GM19023 (cell line): ENCODE data around the gene EMP2.
"Not testable (repeated sequence)": the region's sequence is repeated elsewhere in the genome, so short reads cannot be mapped to it uniquely, and the experiment has no call there.

ENCODE experiments used
- ATAC-seq: cut with Tn5 transposase; IDR thresholded peaks from one replicate; pipeline ENCODE4 v1.9.1; 2021; ENCODE audit warnings: mild to moderate bottlenecking, moderate library complexity; ENCODE audit not compliant: unreplicated experiment

The EMP2 gene

DNA sequence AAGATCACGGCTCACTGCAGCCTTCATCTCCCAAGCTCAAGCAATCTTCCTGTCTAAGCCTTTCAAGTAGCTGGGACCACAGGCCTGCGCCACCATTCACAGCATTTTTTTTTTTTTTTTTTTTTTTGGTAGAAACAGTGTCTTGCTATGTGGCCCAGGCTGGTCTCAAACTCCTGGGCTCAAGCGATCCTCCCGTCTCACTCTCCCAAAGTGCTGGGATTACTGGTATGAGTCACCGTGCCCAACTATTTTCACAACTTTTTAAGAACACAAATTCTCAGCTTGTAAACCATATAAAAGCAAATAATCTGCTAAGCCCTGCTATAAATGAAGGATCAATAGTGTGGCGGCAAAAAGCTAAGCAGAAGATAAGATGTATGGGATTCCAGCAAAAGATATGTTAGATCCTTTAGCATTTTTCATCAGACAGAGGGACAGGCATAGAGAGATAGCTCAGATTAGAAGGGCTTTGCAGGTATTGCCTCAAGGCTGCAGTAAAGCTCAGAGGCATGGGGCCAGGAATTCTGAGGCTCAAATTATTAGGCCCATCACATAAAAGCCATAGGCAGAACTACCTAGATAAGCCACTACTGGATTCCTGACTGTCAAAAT is 55.1 kb downstream of the EMP2 start:
- no peak for ATAC-seq

DNA sequence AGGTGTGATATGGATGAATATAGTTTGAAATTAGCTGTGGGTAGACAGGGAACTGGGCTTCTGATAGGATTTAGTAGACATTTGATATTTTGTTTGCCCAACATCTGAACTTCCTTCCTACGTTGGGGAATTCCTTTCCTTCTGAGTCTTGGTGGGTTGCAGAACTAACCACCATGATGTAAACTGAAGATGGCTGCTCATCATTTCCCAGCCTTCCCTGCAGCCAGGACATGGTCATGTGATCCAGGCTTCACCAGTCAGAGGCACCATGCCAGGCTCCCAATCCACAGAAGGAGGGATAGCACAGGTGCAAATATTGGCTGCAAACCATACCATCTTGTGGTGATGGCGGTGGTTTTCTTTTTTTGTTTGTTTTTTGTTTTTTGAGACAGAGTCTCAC is 57.4 kb downstream of the EMP2 start:
- no peak for ATAC-seq

DNA sequence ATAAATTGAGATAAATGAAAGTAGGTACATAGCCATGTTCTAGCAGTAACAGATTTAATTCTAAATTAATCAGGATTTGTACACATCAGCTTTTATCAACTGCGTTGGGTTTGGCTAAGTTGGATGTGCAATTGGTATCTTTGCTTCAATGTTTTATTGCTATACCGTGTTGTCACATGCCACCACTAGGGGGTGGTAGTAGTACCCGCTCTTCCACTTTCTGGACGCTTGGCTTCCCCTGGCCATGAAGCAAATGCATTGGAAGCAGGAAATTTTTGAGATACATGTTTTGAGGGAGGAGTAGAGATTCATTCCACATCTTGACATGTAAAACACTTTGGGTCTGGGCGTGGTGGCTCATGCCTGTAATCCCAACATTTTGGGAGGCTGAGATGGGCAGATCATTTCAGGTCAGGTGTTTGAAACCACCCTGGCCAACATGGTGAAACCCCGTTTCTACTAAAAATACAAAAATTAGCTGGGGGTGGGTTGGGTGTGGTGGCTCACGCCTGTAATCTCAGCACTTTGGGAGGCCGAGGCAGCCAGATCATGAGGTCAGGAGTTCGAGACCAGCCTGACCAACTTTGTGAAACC is 58.6 kb downstream of the EMP2 start:
- no peak for ATAC-seq

DNA sequence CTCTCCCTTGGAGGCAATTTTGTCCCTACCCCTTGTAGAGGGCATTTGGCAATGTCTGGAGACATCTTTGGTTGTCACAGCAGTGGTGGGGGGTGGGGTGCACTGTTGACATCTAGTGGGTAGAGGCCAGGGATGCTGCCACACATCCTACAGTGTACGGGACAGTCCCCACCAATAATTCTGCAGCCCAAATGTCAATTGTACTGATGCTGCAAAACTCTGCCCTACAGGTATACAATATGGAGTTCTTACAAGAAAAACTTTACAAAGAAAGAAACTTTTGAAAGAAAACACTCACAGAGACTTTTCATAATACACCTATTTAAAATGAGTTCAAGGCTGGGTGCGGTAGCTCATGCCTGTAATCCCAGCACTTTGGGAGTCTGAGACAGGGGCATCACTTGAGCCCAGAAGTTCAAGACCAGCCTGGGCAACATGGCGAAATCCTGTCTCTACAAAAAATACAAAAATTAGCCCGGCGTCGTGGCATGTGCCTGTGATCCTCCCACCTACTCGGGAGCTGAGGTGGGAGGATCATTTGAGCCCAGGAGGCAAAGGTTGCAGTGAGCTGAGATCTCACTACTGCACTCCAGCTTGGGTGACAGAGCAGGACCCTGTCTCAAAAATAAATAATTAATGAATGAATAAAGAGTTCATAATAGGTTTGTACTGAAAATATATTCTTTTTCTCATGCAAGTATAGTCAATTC is 59.4 kb downstream of the EMP2 start:
- ATAC-seq: no peak

DNA sequence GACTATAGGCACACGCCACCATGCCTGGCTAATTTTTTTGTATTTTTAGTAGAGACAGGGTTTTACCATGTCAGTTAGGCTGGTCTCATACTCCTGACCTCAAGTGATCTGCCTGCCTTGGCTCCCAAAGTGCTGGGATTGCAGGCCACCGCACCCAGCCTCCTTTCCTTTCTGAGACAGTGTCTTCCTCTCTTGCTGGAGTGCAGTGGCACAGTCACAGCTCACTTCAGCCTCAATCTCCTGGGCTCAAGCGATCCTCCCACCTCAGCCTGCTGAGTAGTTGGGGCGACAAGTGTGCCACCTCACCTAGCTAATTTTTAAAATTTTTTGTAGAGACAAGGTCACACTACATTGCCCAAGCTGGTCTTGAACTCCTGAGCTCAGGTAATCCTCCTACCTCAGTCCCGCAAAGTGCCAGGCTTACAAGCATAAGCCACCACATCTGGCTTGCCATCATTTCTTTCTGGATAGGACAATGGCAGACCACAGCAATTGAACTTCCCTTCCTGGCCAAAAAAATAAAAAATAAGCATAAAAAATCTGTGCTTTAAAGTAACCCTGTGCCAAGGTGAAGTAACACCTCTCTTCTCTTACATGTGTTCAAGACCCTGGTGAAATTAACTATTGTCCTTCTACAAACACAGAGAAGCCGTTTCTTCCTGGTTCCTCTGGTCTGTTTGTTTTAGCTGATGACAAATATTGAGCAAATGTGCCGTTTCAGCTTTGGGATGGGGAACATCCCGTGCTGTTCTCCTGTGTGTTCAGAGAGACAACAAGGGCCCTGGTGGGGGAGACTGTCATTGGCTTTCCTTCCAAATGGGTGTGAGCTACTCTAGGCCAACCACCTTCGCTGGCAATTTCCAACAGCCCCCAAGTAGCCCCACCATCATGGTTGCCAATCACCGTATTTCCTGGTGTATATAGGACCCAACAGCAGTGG is 60.2 kb downstream of the EMP2 start:
- no peak for ATAC-seq

DNA sequence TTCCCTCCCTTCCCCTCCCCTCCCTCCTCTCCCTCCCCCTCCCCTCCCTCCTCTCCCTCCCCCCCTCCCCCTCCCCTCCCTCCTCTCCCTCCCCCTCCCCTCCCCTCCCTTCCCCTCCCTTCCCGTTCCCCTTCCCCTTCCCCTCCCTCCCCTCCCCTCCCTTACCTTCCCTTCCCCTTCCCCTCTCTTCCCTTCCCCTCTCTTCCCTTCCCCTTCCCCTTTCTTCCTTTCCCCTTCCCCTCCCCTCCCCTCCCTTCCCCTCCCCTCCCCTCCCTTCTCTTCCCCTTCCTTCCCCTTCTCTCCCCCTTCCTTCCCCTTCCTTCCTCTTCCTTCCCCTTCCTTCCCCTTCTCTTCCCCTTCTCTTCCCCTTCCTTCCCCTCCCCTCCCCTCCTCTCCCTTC is 61.1 kb downstream of the EMP2 start:
- ATAC-seq: no peak

DNA sequence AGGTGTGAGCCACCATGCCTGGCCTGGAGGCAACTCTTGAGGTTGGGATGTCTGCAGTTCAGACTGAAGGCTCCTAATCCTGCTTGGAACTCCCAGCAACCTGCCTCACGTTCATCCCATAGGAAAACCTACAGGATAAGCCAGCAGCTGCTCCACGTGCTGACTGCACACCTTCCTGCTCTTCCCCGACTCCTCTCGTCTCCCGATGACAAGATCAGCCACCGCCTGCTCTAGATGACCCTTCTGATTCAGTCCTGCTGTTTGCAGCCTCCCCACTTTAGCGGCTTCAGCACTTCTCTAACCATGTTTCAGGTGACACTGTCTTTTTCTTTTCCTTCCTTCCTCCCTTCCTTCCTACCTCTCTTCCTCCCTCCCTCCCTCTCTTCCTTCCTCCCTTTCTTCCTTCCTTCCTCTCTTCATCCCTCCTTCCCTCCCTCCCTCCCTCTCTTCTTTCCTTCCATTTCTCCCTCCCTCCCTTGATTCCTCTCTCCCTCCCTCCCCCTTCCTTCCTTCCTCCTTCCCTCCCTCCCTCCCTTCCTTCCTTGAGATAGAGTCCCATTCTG is 61.8 kb downstream of the EMP2 start:
- ATAC-seq: no peak

DNA sequence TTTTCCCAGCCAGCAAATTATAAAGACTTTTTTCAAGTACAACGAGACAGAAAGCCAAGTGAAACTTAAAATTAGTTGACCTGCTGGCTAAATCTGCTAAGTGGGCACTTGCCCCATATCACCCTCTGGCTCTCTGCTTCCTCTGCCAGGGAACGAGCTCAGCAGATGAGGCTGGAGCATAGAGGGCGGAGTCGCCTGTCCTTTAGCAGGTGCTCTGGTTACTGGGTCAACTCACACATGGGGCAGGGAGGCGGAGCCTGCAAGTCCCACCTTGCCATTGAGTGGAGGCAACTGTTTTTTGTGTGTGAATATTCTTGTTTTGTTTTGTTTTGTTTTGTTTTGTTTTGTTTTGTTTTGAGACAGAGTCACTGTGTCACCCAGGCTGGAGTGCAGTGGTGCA is 62.5 kb downstream of the EMP2 start:
- ATAC-seq: no peak

DNA sequence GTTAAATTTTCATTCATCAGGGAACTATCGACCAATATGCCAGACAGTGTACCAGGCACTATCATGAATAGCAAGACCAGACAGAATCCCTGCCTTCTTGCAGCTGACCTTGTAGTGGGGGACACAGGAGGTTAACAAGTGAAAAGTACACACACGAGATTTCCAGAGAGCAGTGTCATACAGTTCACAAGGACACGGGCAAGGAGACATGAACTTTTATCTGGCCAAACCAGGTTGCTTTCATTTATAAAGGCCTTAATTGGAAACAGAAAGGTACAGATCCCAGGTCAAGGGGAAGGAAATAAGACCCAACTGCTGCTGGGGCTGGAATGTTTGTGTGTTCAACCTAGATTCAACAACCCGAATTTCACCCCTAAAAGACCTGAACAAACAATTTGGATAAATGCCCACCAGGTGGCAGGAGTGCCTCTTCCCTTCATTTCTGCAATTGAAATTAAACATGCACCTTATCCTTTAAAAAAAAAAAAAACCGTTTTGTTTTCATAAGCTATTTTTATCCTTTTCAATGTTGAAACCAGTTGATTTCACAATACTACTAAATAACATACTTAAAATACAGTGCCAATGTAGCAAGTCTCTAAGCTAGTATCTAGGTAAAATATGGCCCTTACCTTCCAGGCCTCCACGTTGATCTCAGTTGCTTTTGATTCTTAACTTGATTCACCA is 65.9 kb downstream of the EMP2 start:
- no peak for ATAC-seq

DNA sequence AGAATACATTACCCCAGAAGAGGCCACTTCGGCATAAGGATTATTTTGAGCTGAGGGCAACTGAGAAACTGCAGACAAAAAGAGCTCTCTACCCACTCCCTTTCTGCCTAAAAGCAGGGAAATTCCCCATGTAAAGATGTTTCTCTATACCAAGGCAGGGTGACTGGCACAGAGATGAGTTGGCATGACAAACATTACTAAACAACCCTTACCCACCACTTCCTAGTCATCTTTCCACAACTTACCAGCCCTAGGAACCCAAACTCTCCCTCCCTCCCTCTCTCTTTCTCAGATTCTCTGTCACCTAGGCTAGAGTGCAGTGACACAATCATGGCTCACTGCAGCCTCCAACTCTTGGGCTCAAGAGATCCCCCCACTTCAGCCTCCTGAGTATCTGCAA is 68.6 kb downstream of the EMP2 start:
- no peak for ATAC-seq

DNA sequence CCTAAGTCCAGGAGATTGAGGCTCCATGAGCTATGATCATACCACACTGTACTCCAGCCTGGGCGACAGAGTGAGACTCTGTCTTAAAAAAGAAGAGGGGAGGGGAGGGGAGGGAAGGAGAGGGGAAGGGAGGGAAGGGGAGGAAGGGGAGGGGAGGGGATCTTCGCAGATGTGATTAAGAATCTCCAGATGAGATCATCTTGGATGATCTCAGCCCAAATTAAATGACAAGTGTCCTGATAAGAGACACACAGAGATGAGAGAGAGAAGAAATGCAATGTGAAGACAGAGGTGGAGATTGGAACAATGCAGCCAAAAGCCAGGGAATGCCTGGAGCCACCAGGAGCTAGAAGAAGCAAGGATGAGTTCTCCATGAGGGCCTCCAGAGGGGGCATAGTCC is 70.1 kb downstream of the EMP2 start:
- no peak for ATAC-seq

DNA sequence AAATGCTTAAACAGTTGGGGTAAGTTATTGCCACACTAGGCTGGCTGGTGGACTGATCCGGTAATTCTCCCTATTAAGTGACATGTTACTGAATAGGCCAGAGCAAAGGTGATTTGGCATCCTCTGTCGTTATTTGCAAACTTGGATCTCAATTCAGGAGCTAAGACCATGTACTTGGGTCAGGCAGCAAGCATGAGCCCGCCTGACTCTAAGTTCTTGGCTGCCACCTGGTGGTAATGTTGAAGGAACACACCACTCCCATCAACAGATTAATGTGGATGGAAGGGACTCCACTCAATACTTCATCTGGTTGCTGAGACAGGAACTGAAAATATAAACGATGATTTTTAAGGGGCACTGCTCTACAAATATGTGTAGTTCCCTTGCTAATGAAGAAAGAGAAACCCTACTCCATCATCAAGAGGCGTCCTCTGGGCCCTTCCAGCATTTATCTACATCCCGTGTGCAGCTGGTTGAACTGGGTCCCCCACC is 70.8 kb downstream of the EMP2 start:
- ATAC-seq: no peak

DNA sequence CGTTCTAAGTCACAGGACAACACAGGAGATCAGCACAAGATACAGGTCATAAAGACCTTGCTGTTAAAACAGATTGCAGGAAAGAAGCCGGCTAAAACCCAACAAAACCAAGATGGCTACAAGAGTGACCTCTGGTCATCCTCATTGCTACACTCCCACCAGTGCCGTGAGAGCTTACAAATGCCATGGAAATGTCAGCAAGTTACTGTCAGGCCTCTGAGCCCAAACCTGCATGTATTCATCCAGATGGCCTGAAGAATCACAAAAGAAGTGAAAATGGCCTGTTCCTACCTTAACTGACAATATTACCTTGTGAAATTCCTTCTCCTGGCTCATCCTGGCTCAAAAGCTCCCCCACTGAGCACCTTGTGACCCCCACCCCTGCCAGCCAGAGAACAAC is 75.1 kb downstream of the EMP2 start:
- not testable (repeated sequence) for ATAC-seq

DNA sequence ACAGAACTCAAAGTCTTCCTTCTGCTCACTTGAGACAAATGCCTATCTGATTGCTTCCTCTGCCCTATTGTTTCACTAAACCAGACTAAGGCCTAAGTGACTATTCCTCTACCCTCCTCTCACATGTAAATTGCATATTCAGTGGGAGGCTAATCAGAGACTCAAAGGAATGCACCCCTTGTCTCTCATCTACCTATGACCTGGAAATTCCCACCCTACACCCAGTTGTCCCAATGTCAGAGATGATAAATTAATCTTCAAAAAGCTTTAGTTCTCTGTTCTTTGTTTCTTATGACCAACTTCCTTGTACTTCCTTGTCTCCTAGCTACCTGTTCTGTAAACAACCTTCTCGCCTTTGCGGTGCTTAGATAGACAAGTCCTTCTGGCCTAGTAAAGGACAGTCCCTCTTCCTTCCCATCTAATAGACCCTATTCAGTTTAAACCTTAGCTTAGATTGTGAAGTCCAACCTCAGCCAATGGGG is 76.0 kb downstream of the EMP2 start:
- no peak for ATAC-seq

DNA sequence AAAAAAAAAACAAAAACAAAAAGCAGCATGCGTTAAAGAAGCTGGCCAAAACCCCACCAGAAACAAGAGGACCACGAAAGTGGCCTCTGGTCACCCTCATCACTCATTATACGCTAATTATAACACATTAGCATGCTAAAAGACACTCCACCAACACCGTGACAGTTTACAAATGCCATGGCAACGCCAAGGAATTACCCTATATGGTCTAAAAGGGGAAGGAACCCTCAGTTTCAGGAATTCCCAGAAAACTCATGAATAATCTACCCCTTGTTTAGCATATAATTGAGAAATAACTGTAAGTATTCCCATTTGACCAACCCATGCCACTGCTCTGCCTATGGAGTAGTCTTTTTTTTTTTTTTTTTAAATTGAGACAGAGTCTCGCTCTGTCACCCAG is 77.6 kb downstream of the EMP2 start:
- ATAC-seq: no peak

DNA sequence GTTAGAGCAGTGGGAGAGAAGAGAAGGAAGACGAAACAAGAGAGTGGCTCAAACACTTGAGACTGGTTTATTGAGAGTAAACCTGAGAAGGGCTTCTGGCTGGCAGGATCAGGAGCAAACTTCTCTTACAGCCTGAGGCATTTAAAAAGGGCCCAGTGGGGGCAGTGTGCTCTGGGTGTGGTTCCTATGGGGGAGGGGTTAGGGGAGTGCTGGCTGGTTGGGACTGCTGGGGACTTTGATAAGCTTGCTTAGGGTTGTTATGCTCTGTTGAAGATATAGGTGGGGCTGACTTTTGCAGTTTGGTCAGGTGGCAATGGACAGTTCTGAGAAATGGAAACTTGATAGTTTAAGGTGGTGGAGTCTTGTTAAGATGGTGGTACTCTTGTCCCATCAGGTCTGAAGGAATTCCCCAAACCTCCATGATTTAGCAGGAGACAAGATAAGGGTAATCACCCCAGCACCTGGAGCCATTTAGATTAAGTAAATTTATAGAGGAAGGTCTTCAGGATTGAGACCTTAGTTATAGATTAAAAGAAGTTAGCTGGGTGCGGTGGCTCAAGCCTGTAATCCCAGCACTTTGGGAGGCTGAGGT is 79.3 kb downstream of the EMP2 start:
- ATAC-seq: no peak

DNA sequence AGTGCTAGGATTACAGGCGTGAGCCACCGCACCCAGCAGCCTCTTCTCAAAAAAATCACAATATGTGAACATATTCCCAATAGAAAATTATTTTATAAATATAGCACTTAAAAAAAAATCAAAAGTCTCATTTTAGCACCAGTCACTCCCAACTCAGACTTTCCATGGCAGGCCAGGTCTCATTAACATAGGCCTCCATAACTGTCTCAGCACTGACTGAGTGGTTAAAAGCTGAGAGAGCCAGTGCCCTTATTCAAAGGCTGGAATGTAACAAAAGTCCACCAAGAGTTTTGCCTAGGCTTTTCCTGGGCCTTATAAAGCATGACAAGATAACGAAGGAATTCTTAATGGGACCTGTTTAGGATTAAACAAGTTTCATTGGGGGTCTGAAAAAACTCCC is 79.8 kb downstream of the EMP2 start:
- ATAC-seq: no peak

DNA sequence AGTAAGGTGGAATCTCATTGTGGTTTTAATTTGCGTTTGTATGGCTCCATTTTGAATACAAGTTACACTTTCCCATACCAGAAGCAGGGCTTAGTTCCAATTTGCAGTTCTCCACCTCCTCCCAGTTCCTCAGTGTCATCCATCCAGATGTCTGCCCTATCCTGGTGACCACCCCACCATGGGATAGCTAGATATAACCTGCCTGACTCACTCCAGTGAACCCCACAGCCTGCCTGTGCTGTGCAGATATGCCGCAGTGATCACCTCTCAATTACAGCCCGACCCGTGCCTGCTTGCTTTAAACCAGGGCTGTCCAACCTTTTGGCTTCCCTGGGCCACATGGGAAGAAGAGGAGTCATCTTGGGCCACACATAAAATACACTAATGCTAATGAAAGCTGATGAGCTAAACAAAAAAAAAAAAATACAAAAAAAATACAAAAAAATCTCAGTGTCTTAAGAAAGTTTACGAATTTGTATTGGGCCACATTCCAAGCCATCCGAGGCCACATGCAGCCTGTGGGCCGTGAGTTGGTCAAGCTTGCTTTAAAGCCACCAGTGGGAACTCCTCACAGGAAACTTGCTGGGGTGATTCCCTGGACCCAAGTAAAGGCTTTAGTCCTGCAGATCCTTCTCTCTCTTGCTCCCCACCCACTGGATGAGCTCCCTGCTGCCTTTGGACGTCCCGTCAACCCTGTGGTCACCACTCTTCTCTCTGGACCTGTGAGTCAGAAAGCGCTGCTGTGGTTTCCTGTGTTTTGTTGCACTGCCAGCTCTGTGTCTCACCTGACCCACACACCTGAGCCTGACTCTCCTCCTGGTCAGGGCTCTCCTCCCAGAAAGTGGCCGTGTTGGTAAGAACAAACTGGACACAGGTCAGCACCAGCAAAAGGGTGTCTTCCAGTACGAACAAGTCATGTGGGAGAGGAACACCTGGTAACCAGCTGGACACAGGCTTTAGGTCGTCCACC is 83.0 kb downstream of the EMP2 start:
- ATAC-seq: no peak

DNA sequence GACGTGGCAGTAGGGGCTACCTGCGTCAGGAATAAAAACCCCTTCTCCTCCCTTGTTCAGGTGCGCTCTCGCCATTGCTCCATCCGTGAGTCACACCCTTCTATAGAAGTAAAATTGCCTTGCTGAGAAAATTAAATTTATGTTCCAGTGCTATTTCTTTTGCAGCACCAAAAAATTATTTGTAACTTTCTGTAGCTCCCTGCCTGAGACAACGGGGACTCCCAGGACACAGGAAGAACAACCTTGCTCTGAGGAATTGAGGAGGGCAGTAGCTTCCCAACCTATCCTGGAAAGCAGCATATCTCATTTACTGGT is 85.4 kb downstream of the EMP2 start:
- no peak for ATAC-seq
